Suprapubic skin (tissue), 4 donors: ENCODE results near the gene PLCB1. TPM values are rescaled to one million over a fixed set of nuclear protein-coding genes. Genes with fewer than 3 reads are reported as not detected.

Experiments
- DNase-seq, 2 donors: peaks; one replicate each; pipeline ENCODE4 v3.0.0-alpha.2; 2019; ENCODE audit warnings: low spot score in 2 of 2
- H3K27ac ChIP-seq: fragments of 200-600 bp; sonication (generic); one replicate; pipeline ENCODE4 v1.5.1; 2019
- H3K27me3 ChIP-seq: fragments of 200-600 bp; sonication (generic); one replicate; pipeline ENCODE4 v1.5.1; 2019
- H3K36me3 ChIP-seq: fragments of 200-600 bp; sonication (generic); one replicate; pipeline ENCODE4 v1.5.1; 2019
- H3K4me1 ChIP-seq: fragments of 200-600 bp; sonication (generic); one replicate; pipeline ENCODE4 v1.5.1; 2019
- H3K4me3 ChIP-seq: fragments of 200-600 bp; sonication (generic); one replicate; pipeline ENCODE4 v1.5.1; 2019; ENCODE audit warnings: mild to moderate bottlenecking
- H3K9me3 ChIP-seq: fragments of 200-600 bp; sonication (generic); one replicate; pipeline ENCODE4 v1.5.1; 2019
- EP300 ChIP-seq: sonication (generic); formaldehyde crosslinking; IDR thresholded peaks from one replicate; pipeline ENCODE4 v1.6.1; 2017; ENCODE audit warnings: antibody characterized with exemption
- POLR2A ChIP-seq, 2 donors: fragments of 450-650 bp; IDR thresholded peaks; one replicate each; pipeline ENCODE4 v1.6.1; 2017; ENCODE audit warnings: antibody characterized with exemption in 2 of 2, mild to moderate bottlenecking in 2 of 2, moderate library complexity in 2 of 2
- POLR2AphosphoS5 ChIP-seq, 3 donors: sonication (generic); formaldehyde crosslinking; IDR thresholded peaks; one replicate each; pipeline ENCODE4 v1.6.1; 2017; ENCODE audit warnings: antibody characterized with exemption in 3 of 3
- WGBS: methylation state at CpG from one replicate; pipeline ENCODE4 v1.1.5; 2018; 5-methylcytosine and 5-hydroxymethylcytosine counted together
- total RNA-seq, 4 donors: library from RNA; depleted of rRNA; stranded (reverse); fragments of >200 nt; gene quantifications; one replicate each; pipeline ENCODE4 v1.1.0, GENCODE V29; 2016
- TF ChIP-seq, protein P1 (sequence below), 2 donors: fragments of 200-600 bp in 1 of 2; fragments of 450-650 bp in 1 of 2; sonication (generic) in 1 of 2; IDR thresholded peaks; one replicate each; pipeline ENCODE4 v1.5.1; 2016 to 2019; ENCODE audit warnings: antibody characterized with exemption in 2 of 2, mild to moderate bottlenecking in 1 of 2, moderate library complexity in 1 of 2

Gene PLCB1
- total RNA-seq, result 10 to 100 TPM in 1 of 4 donors, 1 to 10 TPM in 3; 3.9 to 15.6 (median 6.7) TPM

- peak; percentile 86 to 88 for DNase-seq
- WGBS, result 2% methylated on average over 22 of the region's 65 CpGs
- Histone ChIP-seq H3K27ac (peak within 1 kb of the TSS; percentile 77), H3K9me3 (no peaks in the 10 kb centered on the region), H3K36me3 (no peaks in the 10 kb centered on the region), H3K4me1 (peaks cover 23% of the 10 kb centered on the region), H3K27me3 (peaks cover 23% of the 10 kb centered on the region), H3K4me3 (peak within 1 kb of the TSS; percentile 83)
- TF ChIP-seq POLR2AphosphoS5 (IDR thresholded peaks at IDR 0.05) (peak in 1 of 3 donors; percentile 30), EP300 (no peak)
- TF ChIP-seq, protein P1, sequence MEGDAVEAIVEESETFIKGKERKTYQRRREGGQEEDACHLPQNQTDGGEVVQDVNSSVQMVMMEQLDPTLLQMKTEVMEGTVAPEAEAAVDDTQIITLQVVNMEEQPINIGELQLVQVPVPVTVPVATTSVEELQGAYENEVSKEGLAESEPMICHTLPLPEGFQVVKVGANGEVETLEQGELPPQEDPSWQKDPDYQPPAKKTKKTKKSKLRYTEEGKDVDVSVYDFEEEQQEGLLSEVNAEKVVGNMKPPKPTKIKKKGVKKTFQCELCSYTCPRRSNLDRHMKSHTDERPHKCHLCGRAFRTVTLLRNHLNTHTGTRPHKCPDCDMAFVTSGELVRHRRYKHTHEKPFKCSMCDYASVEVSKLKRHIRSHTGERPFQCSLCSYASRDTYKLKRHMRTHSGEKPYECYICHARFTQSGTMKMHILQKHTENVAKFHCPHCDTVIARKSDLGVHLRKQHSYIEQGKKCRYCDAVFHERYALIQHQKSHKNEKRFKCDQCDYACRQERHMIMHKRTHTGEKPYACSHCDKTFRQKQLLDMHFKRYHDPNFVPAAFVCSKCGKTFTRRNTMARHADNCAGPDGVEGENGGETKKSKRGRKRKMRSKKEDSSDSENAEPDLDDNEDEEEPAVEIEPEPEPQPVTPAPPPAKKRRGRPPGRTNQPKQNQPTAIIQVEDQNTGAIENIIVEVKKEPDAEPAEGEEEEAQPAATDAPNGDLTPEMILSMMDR (IDR thresholded peaks at IDR 0.05), result peak; percentile 41 to 84
These were observed at the start of gene PLCB1 for GRCh38 chr20:8131598-8132483. Gene PLCB1, plus strand, starts transcription at chr20:8132266. Its CDS starts 386 bp downstream, at chr20:8132652.

DNA sequence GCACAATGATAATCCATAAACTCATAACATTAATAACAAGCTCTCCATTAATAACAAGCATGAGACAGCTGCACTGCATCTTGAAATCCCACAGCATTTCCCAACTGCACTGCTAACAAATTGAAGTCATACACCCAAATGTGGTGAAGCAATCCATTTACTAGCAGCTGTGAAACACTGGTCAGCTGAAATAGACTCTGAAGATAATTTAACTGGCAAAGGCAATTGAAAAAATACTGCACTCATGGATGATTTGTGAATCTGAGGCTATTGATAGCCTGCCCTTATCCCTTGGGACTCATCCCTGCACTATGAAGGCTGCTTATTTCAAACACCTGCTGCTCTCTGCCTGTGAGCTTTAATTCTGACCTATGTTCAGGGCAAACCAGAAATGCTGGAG lies 49.1 kb upstream of the PLCB1 start:
- peaks cover 2% of the 10 kb centered on the region for H3K4me1 ChIP-seq
- no peak for DNase-seq
- H3K36me3 ChIP-seq, result no peaks in the 10 kb centered on the region
- H3K9me3 ChIP-seq, result no peaks in the 10 kb centered on the region
- H3K27me3 ChIP-seq, result no peaks in the 10 kb centered on the region
- TF ChIP-seq, protein P1 (IDR thresholded peaks at IDR 0.05), result no peak
- no peak for TF ChIP-seq EP300
- no peak for TF ChIP-seq POLR2A (IDR thresholded peaks at IDR 0.05)
- TF ChIP-seq POLR2AphosphoS5 (IDR thresholded peaks at IDR 0.05), result no peak
- H3K4me3 ChIP-seq, result no peak overlapping the region
- no peak overlapping the region for H3K27ac ChIP-seq

DNA sequence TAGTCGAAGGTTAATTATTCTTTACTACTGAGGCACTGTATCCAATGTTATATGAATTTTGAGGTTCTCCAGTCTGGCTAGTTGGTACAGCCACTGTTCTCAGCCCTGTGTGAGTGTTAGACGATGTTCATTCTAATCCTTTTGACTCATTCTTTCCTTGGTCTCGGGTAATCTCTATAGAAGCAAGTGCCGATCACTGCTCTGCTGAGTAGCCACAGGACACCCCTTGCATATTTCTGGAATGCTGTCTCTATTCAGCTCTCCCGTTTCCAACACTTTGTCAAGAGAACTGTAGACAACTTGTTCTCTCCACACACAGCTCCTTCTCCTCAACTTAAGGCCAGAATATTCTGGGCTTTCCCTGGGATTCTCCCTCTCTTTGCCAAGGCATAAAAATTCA lies 42.4 kb upstream of the PLCB1 start:
- no peak overlapping the region for H3K4me3 ChIP-seq
- no peaks in the 10 kb centered on the region for H3K27me3 ChIP-seq
- H3K4me1 ChIP-seq, result peaks cover 11% of the 10 kb centered on the region
- H3K36me3 ChIP-seq, result no peaks in the 10 kb centered on the region
- WGBS, result 75% methylated on average over 5 of the region's 5 CpGs
- no peak for DNase-seq
- TF ChIP-seq, protein P1 (IDR thresholded peaks at IDR 0.05), result no peak
- TF ChIP-seq POLR2A (IDR thresholded peaks at IDR 0.05) (no peak), POLR2AphosphoS5 (IDR thresholded peaks at IDR 0.05) (no peak), EP300 (no peak)
- H3K9me3 ChIP-seq, result no peaks in the 10 kb centered on the region
- H3K27ac ChIP-seq, result no peak overlapping the region

GRCh38 chr20:8094415-8094818 lies 37.6 kb upstream of the PLCB1 start:
- H3K4me3 ChIP-seq, result no peak overlapping the region
- peak overlapping the region; percentile 54 for H3K27ac ChIP-seq
- TF ChIP-seq POLR2AphosphoS5 (IDR thresholded peaks at IDR 0.05) (no peak), EP300 (no peak), POLR2A (IDR thresholded peaks at IDR 0.05) (no peak)
- TF ChIP-seq, protein P1 (IDR thresholded peaks at IDR 0.05), result no peak
- no peaks in the 10 kb centered on the region for H3K9me3 ChIP-seq
- no peaks in the 10 kb centered on the region for H3K27me3 ChIP-seq
- H3K36me3 ChIP-seq, result no peaks in the 10 kb centered on the region
- DNase-seq, result peak; percentile 75 to 90
- WGBS, result 0% methylated on average over 1 of the region's 1 CpG
- H3K4me1 ChIP-seq, result peaks cover 15% of the 10 kb centered on the region

GRCh38 chr20:8094850-8095249 lies 37.2 kb upstream of the PLCB1 start:
- TF ChIP-seq EP300, result no peak
- TF ChIP-seq, protein P1 (IDR thresholded peaks at IDR 0.05), result no peak
- TF ChIP-seq POLR2A (IDR thresholded peaks at IDR 0.05), result no peak
- TF ChIP-seq POLR2AphosphoS5 (IDR thresholded peaks at IDR 0.05), result no peak
- Histone ChIP-seq H3K27ac (peak overlapping the region; percentile 54), H3K9me3 (no peaks in the 10 kb centered on the region), H3K36me3 (no peaks in the 10 kb centered on the region), H3K27me3 (no peaks in the 10 kb centered on the region), H3K4me3 (no peak overlapping the region), H3K4me1 (peaks cover 15% of the 10 kb centered on the region)
- DNase-seq, result no peak
- WGBS, result 27% methylated on average over 2 of the region's 2 CpGs
